SIG-M5 treated with dmso at 0.1 percent for 504 hours (cell line): ENCODE measurements around the gene ABCC12.
"Not testable (repeated sequence)": the region's sequence is repeated elsewhere in the genome, so short reads cannot be mapped to it uniquely, and the experiment has no call there.

Experiments
- DNase-seq: peaks from one replicate; lab custom pipeline; 2025; ENCODE audit not compliant: unreplicated experiment; lab: John Stamatoyannopoulos, UW

Gene ABCC12

GRCh38 chr16:48155926-48156789, at the start of gene ABCC12:
Gene ABCC12, minus strand, starts transcription at chr16:48155993. Its CDS starts 9,569 bp downstream, at chr16:48146424.
- DNase-seq, result no peak

- DNase-seq, result no peak
These were observed 49.0 kb upstream of the ABCC12 start for GRCh38 chr16:48204825-48205151.

DNA sequence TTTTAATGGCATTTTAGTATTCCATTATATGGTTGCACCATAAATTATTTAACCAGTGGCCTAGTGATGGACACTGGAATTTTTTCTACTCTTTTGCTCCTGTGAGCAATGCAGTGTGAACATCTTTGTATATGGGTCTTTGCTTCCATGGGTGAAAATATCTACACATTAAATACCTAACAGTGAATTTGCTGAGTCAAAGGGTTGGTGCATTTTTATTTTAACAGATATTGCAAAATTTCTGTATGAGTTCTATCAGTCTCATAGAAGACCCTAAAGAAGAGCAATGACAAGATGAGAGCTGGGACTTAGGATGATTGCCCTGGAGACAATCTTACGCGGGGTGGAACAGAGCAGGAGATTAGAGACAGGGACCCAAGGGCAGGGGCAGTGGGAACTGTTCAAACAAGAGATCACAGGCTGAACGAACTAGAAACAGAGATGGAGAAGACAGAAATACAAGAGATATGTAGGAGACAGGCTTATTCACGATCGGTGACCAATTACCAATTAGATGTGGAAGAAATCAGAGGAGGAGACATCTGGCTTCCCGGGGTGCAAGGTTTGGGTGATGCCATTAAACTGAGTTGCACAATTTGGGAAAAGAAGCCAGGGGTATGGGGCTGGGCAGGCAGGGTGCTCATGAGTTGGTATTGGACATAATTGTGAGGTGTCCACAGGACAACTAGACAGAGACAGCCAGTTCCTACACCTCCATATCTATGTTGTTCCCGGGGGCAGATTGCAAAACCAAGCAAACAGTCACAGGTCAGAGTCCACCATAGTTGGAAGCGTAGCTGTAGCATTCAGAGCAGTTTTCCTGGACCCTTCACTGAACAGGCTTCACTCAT, 48.4 kb upstream of the ABCC12 start:
- no peak for DNase-seq

- DNase-seq, result peak; percentile 21
These were observed 45.9 kb upstream of the ABCC12 start for GRCh38 chr16:48201515-48202201.

- peak; percentile 77 for DNase-seq
These were observed 41.5 kb upstream of the ABCC12 start for GRCh38 chr16:48197294-48197693.

- DNase-seq, result no peak
These were observed 39.2 kb upstream of the ABCC12 start for GRCh38 chr16:48194828-48195556.

- DNase-seq, result no peak
These were observed 38.1 kb upstream of the ABCC12 start for GRCh38 chr16:48193846-48194245.

- peak; percentile 95 for DNase-seq
These were observed 32.8 kb upstream of the ABCC12 start for GRCh38 chr16:48188449-48189102.

GRCh38 chr16:48187779-48188178, 32.0 kb upstream of the ABCC12 start:
- no peak for DNase-seq

- no peak for DNase-seq
These were observed 28.9 kb upstream of the ABCC12 start for GRCh38 chr16:48184681-48185080.

GRCh38 chr16:48182979-48183537, 27.3 kb upstream of the ABCC12 start:
- DNase-seq, result no peak

GRCh38 chr16:48181746-48182520, 26.1 kb upstream of the ABCC12 start:
- DNase-seq, result not testable (repeated sequence)

DNA sequence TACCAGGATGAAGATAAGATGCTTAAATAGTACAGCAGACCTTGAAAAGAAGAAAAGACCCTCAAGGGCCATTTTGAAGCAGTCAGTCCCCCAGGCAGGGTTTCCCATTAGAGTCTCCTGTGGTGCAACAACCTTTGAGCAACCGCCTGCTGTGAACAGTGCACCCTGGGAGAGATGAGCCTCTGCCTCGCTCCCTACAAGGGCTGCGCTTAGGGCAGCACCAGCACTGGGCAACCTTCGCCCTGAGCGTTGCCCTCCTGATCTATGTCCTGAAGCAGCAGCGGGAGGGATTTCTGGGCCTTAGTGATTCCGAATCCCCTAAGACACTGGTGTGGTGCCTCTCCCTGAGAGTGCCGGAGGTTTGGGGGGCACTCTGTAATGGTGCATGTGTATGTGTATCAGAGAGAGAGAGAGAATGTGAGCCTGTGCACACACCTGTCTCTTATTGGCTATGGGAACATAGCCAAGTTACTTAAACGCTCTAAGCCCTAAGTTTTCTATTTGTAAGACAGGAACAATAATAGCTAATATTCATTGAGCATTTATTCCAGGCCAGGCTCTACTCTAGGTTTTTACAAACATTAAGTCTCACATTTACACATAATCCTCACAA, 25.2 kb upstream of the ABCC12 start:
- no peak for DNase-seq

DNA sequence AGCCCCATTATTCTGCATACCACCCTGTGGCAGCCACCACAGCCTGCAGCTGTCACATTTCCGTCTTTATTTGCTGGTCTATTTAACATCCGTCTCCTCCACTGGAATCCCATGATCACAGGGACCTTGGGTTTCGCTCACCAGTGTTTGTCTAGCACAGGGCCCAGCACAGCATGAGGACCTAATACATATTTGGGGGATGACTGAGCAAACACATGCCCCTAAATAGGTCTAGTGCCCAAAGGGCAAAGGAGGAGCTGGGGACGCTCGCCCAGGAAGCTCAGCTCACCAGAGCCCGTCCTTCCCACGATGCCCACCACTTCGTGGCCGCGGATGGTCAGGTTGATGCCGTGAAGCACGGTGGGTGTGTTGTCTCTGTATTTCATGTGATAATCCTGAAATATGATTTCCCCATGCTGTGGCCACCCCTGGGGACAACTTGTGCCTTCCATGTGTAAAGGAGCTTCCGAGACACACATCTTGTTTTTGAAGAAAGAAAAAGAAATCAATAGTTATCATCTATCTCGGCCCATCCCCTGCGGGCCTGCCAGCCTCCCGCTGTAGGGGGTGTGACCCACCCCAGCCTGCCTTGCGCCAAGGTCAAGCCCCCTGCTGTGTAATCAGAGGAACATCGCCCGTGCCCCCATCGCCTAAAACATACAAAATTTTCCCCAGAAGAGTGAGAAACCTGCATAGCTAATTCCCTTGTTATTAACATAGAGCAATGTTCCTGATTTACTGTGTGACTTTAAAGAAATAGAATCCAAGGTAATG, 21.0 kb upstream of the ABCC12 start:
- DNase-seq, result no peak

GRCh38 chr16:48173889-48174288, 18.1 kb upstream of the ABCC12 start:
- no peak for DNase-seq

DNA sequence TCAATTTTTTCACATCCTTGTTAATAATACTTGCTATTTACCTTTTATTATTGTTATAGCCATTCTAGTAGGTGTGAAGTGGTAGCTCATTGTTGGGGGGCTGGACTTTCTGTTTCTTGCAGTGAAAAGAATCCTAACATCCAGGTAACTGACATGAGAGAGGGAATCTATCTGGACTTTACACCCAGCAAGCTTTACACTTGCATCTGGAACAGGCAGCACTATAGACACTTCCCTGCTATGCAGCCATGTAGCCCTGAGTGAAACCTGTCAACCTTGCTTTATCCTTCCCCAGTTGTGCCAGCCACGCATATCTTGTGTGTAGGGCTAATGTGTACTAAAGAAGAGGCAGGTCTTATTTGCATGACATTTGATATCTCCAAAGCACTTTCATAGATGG, 16.9 kb upstream of the ABCC12 start:
- DNase-seq, result no peak

GRCh38 chr16:48169896-48170295, 14.1 kb upstream of the ABCC12 start:
- DNase-seq, result no peak

DNA sequence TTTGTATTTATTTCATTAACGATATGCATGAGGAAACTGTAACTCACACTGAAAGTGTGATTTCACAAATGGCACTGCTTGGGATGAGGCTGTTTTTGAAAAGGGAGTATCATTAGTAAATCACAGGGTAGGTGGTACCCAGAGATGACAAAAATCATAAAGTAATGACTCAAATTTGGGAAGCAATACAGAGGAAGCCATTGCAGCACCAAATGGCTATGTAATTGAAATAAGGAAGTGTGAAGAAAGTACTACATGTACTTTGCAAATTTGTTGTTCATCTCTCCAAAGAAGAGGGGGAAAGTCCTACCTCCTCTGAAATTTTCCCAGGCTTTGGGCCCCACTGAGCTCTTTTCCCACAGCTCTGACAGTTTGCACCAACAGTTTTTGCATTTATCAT, 12.3 kb upstream of the ABCC12 start:
- peak; percentile 37 for DNase-seq
